GM19455 (cell line): ENCODE measurements around the gene UST.
"Not testable (repeated sequence)": the region's sequence is repeated elsewhere in the genome, so short reads cannot be mapped to it uniquely, and the experiment has no call there.

Source experiments
- ATAC-seq: cut with Tn5 transposase; IDR thresholded peaks from one replicate; pipeline ENCODE4 v1.9.1; 2021; ENCODE audit not compliant: unreplicated experiment

UST gene

GRCh38 chr6:148764259-148765020 lies 17.6 kb downstream of the UST start:
- not testable (repeated sequence) for ATAC-seq

GRCh38 chr6:148765898-148766808 lies 19.3 kb downstream of the UST start:
- ATAC-seq, result no peak

GRCh38 chr6:148768646-148769270 lies 21.9 kb downstream of the UST start:
- no peak for ATAC-seq

- no peak for ATAC-seq
These were observed 22.6 kb downstream of the UST start for GRCh38 chr6:148769304-148769968.

GRCh38 chr6:148770408-148771211 lies 23.8 kb downstream of the UST start:
- ATAC-seq, result no peak

GRCh38 chr6:148771212-148771601 lies 24.4 kb downstream of the UST start:
- ATAC-seq, result no peak

- no peak for ATAC-seq
These were observed 25.2 kb downstream of the UST start for GRCh38 chr6:148771896-148772554.

- no peak for ATAC-seq
These were observed 28.3 kb downstream of the UST start for GRCh38 chr6:148775161-148775560.

- no peak for ATAC-seq
These were observed 29.8 kb downstream of the UST start for GRCh38 chr6:148776321-148777308.

GRCh38 chr6:148779142-148779562 lies 32.3 kb downstream of the UST start:
- no peak for ATAC-seq

GRCh38 chr6:148780423-148780822 lies 33.6 kb downstream of the UST start:
- ATAC-seq, result not testable (repeated sequence)

GRCh38 chr6:148780918-148781436 lies 34.1 kb downstream of the UST start:
- ATAC-seq, result peak; percentile 97

- no peak for ATAC-seq
These were observed 43.1 kb downstream of the UST start for GRCh38 chr6:148789948-148790347.

- no peak for ATAC-seq
These were observed 43.6 kb downstream of the UST start for GRCh38 chr6:148790404-148790803.

- no peak for ATAC-seq
These were observed 44.0 kb downstream of the UST start for GRCh38 chr6:148790817-148791216.

GRCh38 chr6:148791372-148791771 lies 44.5 kb downstream of the UST start:
- ATAC-seq, result no peak

- no peak for ATAC-seq
These were observed 46.9 kb downstream of the UST start for GRCh38 chr6:148793721-148794120.

GRCh38 chr6:148794797-148795196 lies 48.0 kb downstream of the UST start:
- ATAC-seq, result no peak
